ENCODE measurements around the gene MAGIX. TPM values are rescaled to one million over a fixed set of nuclear protein-coding genes. Genes with fewer than 3 reads are reported as not detected.

Gene MAGIX
- total and polyA plus RNA-seq, 2 experiments from 2014 or later, result 0.66 to 0.83 TPM

GRCh38 chrX:49206543-49206942 lies 44.0 kb downstream of the MAGIX start:
- ATAC-seq (no peak), DNase-seq (ENCODE audit: low spot score) (no peak)
- Histone ChIP-seq H3F3A (replicated peaks; ENCODE audit: low read depth) (no peaks in the 10 kb centered on the region), H3K4me2 (no peak overlapping the region), H3K27me3 (ENCODE audit: insufficient read depth) (no peaks in the 10 kb centered on the region), H3K4me3 (no peak overlapping the region), H3K36me3 (ENCODE audit: insufficient read depth) (no peaks in the 10 kb centered on the region), H4K20me1 (replicated peaks; ENCODE audit: insufficient read depth) (no peaks in the 10 kb centered on the region), H3K27ac (ENCODE audit: low read depth) (no peak overlapping the region), H3K4me1 (ENCODE audit: insufficient read depth) (no peaks in the 10 kb centered on the region; the same call in 1 of the 2 replicates), H2AFZ (no peak overlapping the region), H3K79me2 (replicated peaks; ENCODE audit: insufficient read depth) (no peaks in the 10 kb centered on the region), H3K9me2 (ENCODE audit: insufficient read depth) (no peaks in the 10 kb centered on the region)
- H3K9me3 Mint-ChIP-seq, result no peaks in the 10 kb centered on the region
- peaks cover 6% of the 10 kb centered on the region for H3K27me3 Mint-ChIP-seq (ENCODE audit: insufficient read depth, low read depth, poor library complexity)
- H3K4me3 Mint-ChIP-seq, result no peak overlapping the region
- H3K27ac Mint-ChIP-seq, result no peak overlapping the region
- no peaks in the 10 kb centered on the region for H3K36me3 Mint-ChIP-seq (ENCODE audit: low read depth)
- TF ChIP-seq ZNF331 (CRISPR knock-in tag; IDR thresholded peaks at IDR 0.05; ENCODE audit: low read depth) (no peak), ZNF462 (CRISPR knock-in tag; IDR thresholded peaks at IDR 0.05) (no peak), EZH2phosphoT487 (IDR thresholded peaks at IDR 0.05; ENCODE audit: unreplicated experiment) (no peak), CTCF (conservative IDR thresholded peaks at IDR 0.05; ENCODE audit: low read depth in 2 of 2) (no peak), CREB1 (CRISPR knock-in tag; IDR thresholded peaks at IDR 0.05; ENCODE audit: low read depth) (no peak), POLR2AphosphoS5 (IDR thresholded peaks at IDR 0.05; ENCODE audit: low read depth) (no peak), JUNB (IDR thresholded peaks at IDR 0.05; ENCODE audit: unreplicated experiment) (no peak), ETS1 (IDR thresholded peaks at IDR 0.05) (no peak), ZNF114 (CRISPR knock-in tag; IDR thresholded peaks at IDR 0.05) (no peak), STAT1 (IDR thresholded peaks at IDR 0.05; ENCODE audit: unreplicated experiment) (no peak), EZH2 (IDR thresholded peaks at IDR 0.05; ENCODE audit: low read depth, unreplicated experiment) (no peak), NANOG (IDR thresholded peaks at IDR 0.05; ENCODE audit: borderline replicate concordance) (no peak), REST (IDR thresholded peaks at IDR 0.05; ENCODE audit: unreplicated experiment) (no peak)
- no peaks in the 10 kb centered on the region for H3K4me1 Mint-ChIP-seq
